ENCODE measurements around the gene ULK4.

GRCh38 chr3:41488501-41488900, 473.4 kb downstream of the ULK4 start:
- TF ChIP-seq, protein P1, sequence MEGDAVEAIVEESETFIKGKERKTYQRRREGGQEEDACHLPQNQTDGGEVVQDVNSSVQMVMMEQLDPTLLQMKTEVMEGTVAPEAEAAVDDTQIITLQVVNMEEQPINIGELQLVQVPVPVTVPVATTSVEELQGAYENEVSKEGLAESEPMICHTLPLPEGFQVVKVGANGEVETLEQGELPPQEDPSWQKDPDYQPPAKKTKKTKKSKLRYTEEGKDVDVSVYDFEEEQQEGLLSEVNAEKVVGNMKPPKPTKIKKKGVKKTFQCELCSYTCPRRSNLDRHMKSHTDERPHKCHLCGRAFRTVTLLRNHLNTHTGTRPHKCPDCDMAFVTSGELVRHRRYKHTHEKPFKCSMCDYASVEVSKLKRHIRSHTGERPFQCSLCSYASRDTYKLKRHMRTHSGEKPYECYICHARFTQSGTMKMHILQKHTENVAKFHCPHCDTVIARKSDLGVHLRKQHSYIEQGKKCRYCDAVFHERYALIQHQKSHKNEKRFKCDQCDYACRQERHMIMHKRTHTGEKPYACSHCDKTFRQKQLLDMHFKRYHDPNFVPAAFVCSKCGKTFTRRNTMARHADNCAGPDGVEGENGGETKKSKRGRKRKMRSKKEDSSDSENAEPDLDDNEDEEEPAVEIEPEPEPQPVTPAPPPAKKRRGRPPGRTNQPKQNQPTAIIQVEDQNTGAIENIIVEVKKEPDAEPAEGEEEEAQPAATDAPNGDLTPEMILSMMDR (IDR thresholded peaks at IDR 0.05): no peak
- TF ChIP-seq POLR2A (IDR thresholded peaks at IDR 0.05): no peak

Data from lower leg skin (tissue), 3 donors.